ENCODE data around the gene SUGCT. TPM values are rescaled to one million over a fixed set of nuclear protein-coding genes. Genes with fewer than 3 reads are reported as not detected.

Gene SUGCT
- total RNA-seq, 1 donor from 2014 or later, result 12.0 TPM

GRCh38 chr7:40795607-40796006 is 660.8 kb downstream of the SUGCT start:
- peaks cover 0 to 2% (median 0%) of the 10 kb centered on the region in 3 donors for H3K4me1 ChIP-seq (ENCODE audit: control insufficient read depth in 3 of 3, insufficient read depth in 3 of 3, low read length in 3 of 3)
- no peak overlapping the region for H3K9ac ChIP-seq (ENCODE audit: low read depth in 1 of 3, low read length in 3 of 3)
- no peaks in the 10 kb centered on the region for H3K9me3 ChIP-seq (ENCODE audit: control insufficient read depth in 3 of 3, low read length in 3 of 3)
- no peaks in the 10 kb centered on the region for H3K36me3 ChIP-seq (ENCODE audit: control insufficient read depth in 3 of 3, insufficient read depth in 3 of 3, low read length in 3 of 3)
- no peak overlapping the region for H3K27ac ChIP-seq (ENCODE audit: low read depth, low read length)
- no peaks in the 10 kb centered on the region for H3K27me3 ChIP-seq (ENCODE audit: control insufficient read depth in 3 of 3, insufficient read depth in 3 of 3, low read length in 3 of 3)
- H3K4me3 ChIP-seq (ENCODE audit: low read length in 3 of 3), result no peak overlapping the region

- H3K27me3 ChIP-seq (ENCODE audit: control insufficient read depth in 3 of 3, insufficient read depth in 3 of 3, low read length in 3 of 3), result no peaks in the 10 kb centered on the region
- no peaks in the 10 kb centered on the region for H3K9me3 ChIP-seq (ENCODE audit: control insufficient read depth in 3 of 3, low read length in 3 of 3)
- no peak overlapping the region for H3K4me3 ChIP-seq (ENCODE audit: low read length in 3 of 3)
- H3K27ac ChIP-seq (ENCODE audit: low read depth, low read length), result no peak overlapping the region
- H3K36me3 ChIP-seq (ENCODE audit: control insufficient read depth in 3 of 3, insufficient read depth in 3 of 3, low read length in 3 of 3), result no peaks in the 10 kb centered on the region
- H3K4me1 ChIP-seq (ENCODE audit: control insufficient read depth in 3 of 3, insufficient read depth in 3 of 3, low read length in 3 of 3), result peaks cover 3 to 6% (median 6%) of the 10 kb centered on the region in 3 donors
- no peak overlapping the region for H3K9ac ChIP-seq (ENCODE audit: low read depth in 1 of 3, low read length in 3 of 3)
Observed at GRCh38 chr7:40796723-40797122, 661.9 kb downstream of the SUGCT start.

GRCh38 chr7:40798613-40799012 is 663.8 kb downstream of the SUGCT start:
- H3K9me3 ChIP-seq (ENCODE audit: control insufficient read depth in 3 of 3, low read length in 3 of 3), result no peaks in the 10 kb centered on the region
- peaks cover 3 to 6% (median 6%) of the 10 kb centered on the region in 3 donors for H3K4me1 ChIP-seq (ENCODE audit: control insufficient read depth in 3 of 3, insufficient read depth in 3 of 3, low read length in 3 of 3)
- no peak overlapping the region for H3K27ac ChIP-seq (ENCODE audit: low read depth, low read length)
- no peak overlapping the region for H3K9ac ChIP-seq (ENCODE audit: low read depth in 1 of 3, low read length in 3 of 3)
- H3K36me3 ChIP-seq (ENCODE audit: control insufficient read depth in 3 of 3, insufficient read depth in 3 of 3, low read length in 3 of 3), result no peaks in the 10 kb centered on the region
- no peak overlapping the region for H3K4me3 ChIP-seq (ENCODE audit: low read length in 3 of 3)
- H3K27me3 ChIP-seq (ENCODE audit: control insufficient read depth in 3 of 3, insufficient read depth in 3 of 3, low read length in 3 of 3), result no peaks in the 10 kb centered on the region

GRCh38 chr7:40799493-40800403 is 664.9 kb downstream of the SUGCT start:
- Histone ChIP-seq H3K36me3 (ENCODE audit: control insufficient read depth in 3 of 3, insufficient read depth in 3 of 3, low read length in 3 of 3) (no peaks in the 10 kb centered on the region), H3K4me3 (ENCODE audit: low read length in 3 of 3) (no peak overlapping the region), H3K27me3 (ENCODE audit: control insufficient read depth in 3 of 3, insufficient read depth in 3 of 3, low read length in 3 of 3) (no peaks in the 10 kb centered on the region), H3K27ac (ENCODE audit: low read depth, low read length) (no peak overlapping the region), H3K4me1 (ENCODE audit: control insufficient read depth in 3 of 3, insufficient read depth in 3 of 3, low read length in 3 of 3) (peaks cover 3 to 6% (median 6%) of the 10 kb centered on the region in 3 donors), H3K9me3 (ENCODE audit: control insufficient read depth in 3 of 3, low read length in 3 of 3) (no peaks in the 10 kb centered on the region), H3K9ac (ENCODE audit: low read depth in 1 of 3, low read length in 3 of 3) (no peak overlapping the region)

GRCh38 chr7:40800771-40801170 is 666.0 kb downstream of the SUGCT start:
- no peaks in the 10 kb centered on the region for H3K27me3 ChIP-seq (ENCODE audit: control insufficient read depth in 3 of 3, insufficient read depth in 3 of 3, low read length in 3 of 3)
- H3K4me1 ChIP-seq (ENCODE audit: control insufficient read depth in 3 of 3, insufficient read depth in 3 of 3, low read length in 3 of 3), result peaks cover 3 to 6% (median 6%) of the 10 kb centered on the region in 3 donors
- no peak overlapping the region for H3K27ac ChIP-seq (ENCODE audit: low read depth, low read length)
- no peaks in the 10 kb centered on the region for H3K9me3 ChIP-seq (ENCODE audit: control insufficient read depth in 3 of 3, low read length in 3 of 3)
- H3K4me3 ChIP-seq (ENCODE audit: low read length in 3 of 3), result no peak overlapping the region
- no peak overlapping the region for H3K9ac ChIP-seq (ENCODE audit: low read depth in 1 of 3, low read length in 3 of 3)
- no peaks in the 10 kb centered on the region for H3K36me3 ChIP-seq (ENCODE audit: control insufficient read depth in 3 of 3, insufficient read depth in 3 of 3, low read length in 3 of 3)

GRCh38 chr7:40802497-40802896 is 667.7 kb downstream of the SUGCT start:
- Histone ChIP-seq H3K36me3 (ENCODE audit: control insufficient read depth in 3 of 3, insufficient read depth in 3 of 3, low read length in 3 of 3) (no peaks in the 10 kb centered on the region), H3K27ac (ENCODE audit: low read depth, low read length) (no peak overlapping the region), H3K9me3 (ENCODE audit: control insufficient read depth in 3 of 3, low read length in 3 of 3) (no peaks in the 10 kb centered on the region), H3K4me3 (ENCODE audit: low read length in 3 of 3) (no peak overlapping the region), H3K9ac (ENCODE audit: low read depth in 1 of 3, low read length in 3 of 3) (no peak overlapping the region), H3K4me1 (ENCODE audit: control insufficient read depth in 3 of 3, insufficient read depth in 3 of 3, low read length in 3 of 3) (peaks cover 3 to 6% (median 6%) of the 10 kb centered on the region in 3 donors), H3K27me3 (ENCODE audit: control insufficient read depth in 3 of 3, insufficient read depth in 3 of 3, low read length in 3 of 3) (no peaks in the 10 kb centered on the region)

- no peak overlapping the region for H3K9ac ChIP-seq (ENCODE audit: low read depth in 1 of 3, low read length in 3 of 3)
- no peaks in the 10 kb centered on the region for H3K36me3 ChIP-seq (ENCODE audit: control insufficient read depth in 3 of 3, insufficient read depth in 3 of 3, low read length in 3 of 3)
- H3K4me3 ChIP-seq (ENCODE audit: low read length in 3 of 3), result no peak overlapping the region
- no peaks in the 10 kb centered on the region for H3K9me3 ChIP-seq (ENCODE audit: control insufficient read depth in 3 of 3, low read length in 3 of 3)
- peaks cover 3 to 6% (median 6%) of the 10 kb centered on the region in 3 donors for H3K4me1 ChIP-seq (ENCODE audit: control insufficient read depth in 3 of 3, insufficient read depth in 3 of 3, low read length in 3 of 3)
- no peak overlapping the region for H3K27ac ChIP-seq (ENCODE audit: low read depth, low read length)
- H3K27me3 ChIP-seq (ENCODE audit: control insufficient read depth in 3 of 3, insufficient read depth in 3 of 3, low read length in 3 of 3), result no peaks in the 10 kb centered on the region
Observed at GRCh38 chr7:40804477-40805215, 669.8 kb downstream of the SUGCT start.

- Histone ChIP-seq H3K9ac (ENCODE audit: low read depth in 1 of 3, low read length in 3 of 3) (no peak overlapping the region), H3K4me3 (ENCODE audit: low read length in 3 of 3) (no peak overlapping the region), H3K36me3 (ENCODE audit: control insufficient read depth in 3 of 3, insufficient read depth in 3 of 3, low read length in 3 of 3) (no peaks in the 10 kb centered on the region)
Observed at GRCh38 chr7:40805361-40805760, 670.6 kb downstream of the SUGCT start.

GRCh38 chr7:40808378-40808942 is 673.7 kb downstream of the SUGCT start:
- H3K27ac ChIP-seq (ENCODE audit: low read depth, low read length), result no peak overlapping the region
- no peak overlapping the region for H3K9ac ChIP-seq (ENCODE audit: low read depth in 1 of 3, low read length in 3 of 3)
- H3K27me3 ChIP-seq (ENCODE audit: control insufficient read depth in 3 of 3, insufficient read depth in 3 of 3, low read length in 3 of 3), result no peaks in the 10 kb centered on the region
- H3K9me3 ChIP-seq (ENCODE audit: control insufficient read depth in 3 of 3, low read length in 3 of 3), result peaks cover 0 to 3% (median 0%) of the 10 kb centered on the region in 3 donors
- H3K4me3 ChIP-seq (ENCODE audit: low read length in 3 of 3), result no peak overlapping the region
- H3K36me3 ChIP-seq (ENCODE audit: control insufficient read depth in 3 of 3, insufficient read depth in 3 of 3, low read length in 3 of 3), result no peaks in the 10 kb centered on the region
- no peaks in the 10 kb centered on the region for H3K4me1 ChIP-seq (ENCODE audit: control insufficient read depth in 3 of 3, insufficient read depth in 3 of 3, low read length in 3 of 3)

More at GRCh38 chr7:40805361-40805760, 670.6 kb downstream of the SUGCT start:
- Histone ChIP-seq H3K27me3 (ENCODE audit: control insufficient read depth in 3 of 3, insufficient read depth in 3 of 3, low read length in 3 of 3) (no peaks in the 10 kb centered on the region), H3K4me1 (ENCODE audit: control insufficient read depth in 3 of 3, insufficient read depth in 3 of 3, low read length in 3 of 3) (peaks cover 3 to 6% (median 6%) of the 10 kb centered on the region in 3 donors), H3K27ac (ENCODE audit: low read depth, low read length) (no peak overlapping the region), H3K9me3 (ENCODE audit: control insufficient read depth in 3 of 3, low read length in 3 of 3) (no peaks in the 10 kb centered on the region)
